ENCODE measurements around the gene LY6G6C.

DNA sequence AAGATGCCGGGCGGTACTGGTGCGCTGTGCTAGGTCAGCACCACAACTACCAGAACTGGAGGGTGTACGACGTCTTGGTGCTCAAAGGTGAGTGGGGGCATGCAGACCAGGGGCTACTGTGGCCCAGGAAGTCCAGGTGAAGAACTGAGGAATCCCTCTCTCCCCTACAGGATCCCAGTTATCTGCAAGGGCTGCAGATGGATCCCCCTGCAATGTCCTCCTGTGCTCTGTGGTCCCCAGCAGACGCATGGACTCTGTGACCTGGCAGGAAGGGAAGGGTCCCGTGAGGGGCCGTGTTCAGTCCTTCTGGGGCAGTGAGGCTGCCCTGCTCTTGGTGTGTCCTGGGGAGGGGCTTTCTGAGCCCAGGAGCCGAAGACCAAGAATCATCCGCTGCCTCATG lies 13.8 kb downstream of the LY6G6C start:
- TF ChIP-seq, protein P1, sequence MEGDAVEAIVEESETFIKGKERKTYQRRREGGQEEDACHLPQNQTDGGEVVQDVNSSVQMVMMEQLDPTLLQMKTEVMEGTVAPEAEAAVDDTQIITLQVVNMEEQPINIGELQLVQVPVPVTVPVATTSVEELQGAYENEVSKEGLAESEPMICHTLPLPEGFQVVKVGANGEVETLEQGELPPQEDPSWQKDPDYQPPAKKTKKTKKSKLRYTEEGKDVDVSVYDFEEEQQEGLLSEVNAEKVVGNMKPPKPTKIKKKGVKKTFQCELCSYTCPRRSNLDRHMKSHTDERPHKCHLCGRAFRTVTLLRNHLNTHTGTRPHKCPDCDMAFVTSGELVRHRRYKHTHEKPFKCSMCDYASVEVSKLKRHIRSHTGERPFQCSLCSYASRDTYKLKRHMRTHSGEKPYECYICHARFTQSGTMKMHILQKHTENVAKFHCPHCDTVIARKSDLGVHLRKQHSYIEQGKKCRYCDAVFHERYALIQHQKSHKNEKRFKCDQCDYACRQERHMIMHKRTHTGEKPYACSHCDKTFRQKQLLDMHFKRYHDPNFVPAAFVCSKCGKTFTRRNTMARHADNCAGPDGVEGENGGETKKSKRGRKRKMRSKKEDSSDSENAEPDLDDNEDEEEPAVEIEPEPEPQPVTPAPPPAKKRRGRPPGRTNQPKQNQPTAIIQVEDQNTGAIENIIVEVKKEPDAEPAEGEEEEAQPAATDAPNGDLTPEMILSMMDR (IDR thresholded peaks at IDR 0.05): no peak
- TF ChIP-seq EZH2 (IDR thresholded peaks at IDR 0.05; ENCODE audit: borderline replicate concordance, insufficient read depth, low read depth, low read length, poor library complexity, severe bottlenecking): no peak
